HepG2 (cell line): ENCODE data around the gene FSD2. TPM values are rescaled to one million over a fixed set of nuclear protein-coding genes. Genes with fewer than 3 reads are reported as not detected.

Experiments used
- FOXM1 ChIP-seq: sonication (generic); formaldehyde crosslinking; IDR thresholded peaks from 2 replicates; pipeline ENCODE4 v1.5.0; 2020; ENCODE audit warnings: missing genetic modification reagents
- JUNB ChIP-seq: sonication (generic); formaldehyde crosslinking; IDR thresholded peaks from 2 replicates; pipeline ENCODE4 v1.8.0; 2022; ENCODE audit warnings: missing genetic modification reagents, mild to moderate bottlenecking, borderline replicate concordance
- KDM1A ChIP-seq: IDR thresholded peaks from 2 replicates; pipeline ENCODE4 v1.6.1; 2016; ENCODE audit warnings: missing compliant biosample characterization
- MEIS2 ChIP-seq: sonication (generic); formaldehyde crosslinking; IDR thresholded peaks from 2 replicates; pipeline ENCODE4 v1.9.0; 2021; ENCODE audit warnings: mild to moderate bottlenecking, missing genetic modification reagents
- MZF1 ChIP-seq: sonication (generic); formaldehyde crosslinking; IDR thresholded peaks from 2 replicates; pipeline ENCODE4 v1.8.1; 2023; ENCODE audit warnings: mild to moderate bottlenecking, missing genetic modification reagents, borderline replicate concordance
- POLR2G ChIP-seq: fragments of 200-400 bp; formaldehyde crosslinking; IDR thresholded peaks from 2 replicates; pipeline ENCODE4 v1.6.1; 2018; ENCODE audit warnings: mild to moderate bottlenecking, low read depth, low read length, moderate library complexity
- RCOR2 ChIP-seq: IDR thresholded peaks from 2 replicates; pipeline ENCODE4 v1.6.1; 2016; ENCODE audit warnings: missing biosample characterization, missing genetic modification reagents
- REXO4 ChIP-seq: sonication (generic); formaldehyde crosslinking; IDR thresholded peaks from 2 replicates; pipeline ENCODE4 v1.8.0; 2022; ENCODE audit warnings: missing genetic modification reagents, mild to moderate bottlenecking, borderline replicate concordance
- SALL2 ChIP-seq: sonication (generic); formaldehyde crosslinking; IDR thresholded peaks from 2 replicates; pipeline ENCODE4 v1.8.1; 2023; ENCODE audit warnings: mild to moderate bottlenecking, missing genetic modification reagents, inconsistent platforms
- THYN1 ChIP-seq: sonication (generic); formaldehyde crosslinking; IDR thresholded peaks from 2 replicates; pipeline ENCODE4 v1.8.1; 2023; ENCODE audit warnings: low read depth, mild to moderate bottlenecking, moderate library complexity, missing genetic modification reagents, borderline replicate concordance
- ZIK1 ChIP-seq: sonication (generic); formaldehyde crosslinking; IDR thresholded peaks from 2 replicates; pipeline ENCODE4 v1.5.0; 2020; ENCODE audit warnings: mild to moderate bottlenecking, low read depth, missing genetic modification reagents, borderline replicate concordance
- ZMYM3 ChIP-seq: sonication (generic); formaldehyde crosslinking; IDR thresholded peaks from 2 replicates; pipeline ENCODE4 v1.5.1; 2020; ENCODE audit warnings: mild to moderate bottlenecking, missing genetic modification reagents
- ZNF546 ChIP-seq: sonication (generic); formaldehyde crosslinking; conservative IDR thresholded peaks from 2 replicates; pipeline ENCODE4 v1.8.1; 2023; ENCODE audit warnings: mild to moderate bottlenecking, missing genetic modification reagents
- ZNF569 ChIP-seq: sonication (generic); formaldehyde crosslinking; IDR thresholded peaks from 2 replicates; pipeline ENCODE4 v1.5.0; 2020; ENCODE audit warnings: mild to moderate bottlenecking, missing genetic modification reagents, moderate library complexity, borderline replicate concordance
- ZNF780A ChIP-seq: sonication (generic); formaldehyde crosslinking; IDR thresholded peaks from 2 replicates; pipeline ENCODE4 v1.8.0; 2022; ENCODE audit warnings: mild to moderate bottlenecking, missing genetic modification reagents, moderate library complexity
- ZSCAN21 ChIP-seq: sonication (generic); formaldehyde crosslinking; IDR thresholded peaks from 2 replicates; pipeline ENCODE4 v1.8.0; 2022; ENCODE audit warnings: mild to moderate bottlenecking, missing genetic modification reagents, moderate library complexity, borderline replicate concordance
- ZSCAN30 ChIP-seq: sonication (generic); formaldehyde crosslinking; IDR thresholded peaks from 2 replicates; pipeline ENCODE4 v1.5.0; 2020; ENCODE audit warnings: mild to moderate bottlenecking, missing genetic modification reagents
- polyA plus RNA-seq, 8 experiments: library from polyadenylated mRNA; depleted of rRNA in 3 of 8; stranded (reverse) in 7 of 8; unstranded in 1 of 8; fragments of >200 nt; fragmentation: Illumina TruSeq in 4 of 8; extraction: Trizol in 4 of 8; gene quantifications; 2 replicates each; pipeline versions ENCODE4 v1.2.1 to v1.2.3, GENCODE V29; 2011 to 2016; ENCODE audit warnings: low read depth in 4 of 8, missing spikeins in 1 of 8, mixed read lengths in 1 of 8; ENCODE audit not compliant: insufficient read depth in 1 of 8
- total RNA-seq, 5 experiments: library from RNA; depleted of rRNA; stranded (reverse); fragments of >200 nt; fragmentation: Illumina TruSeq; extraction: Trizol; gene quantifications; 2 replicates each; pipeline ENCODE4 v1.2.3, GENCODE V29; 2016; ENCODE audit warnings: low read depth in 1 of 5
- TF ChIP-seq, protein P1 (sequence below): sonication (generic); formaldehyde crosslinking; IDR thresholded peaks from 2 replicates; pipeline ENCODE4 v1.5.0; 2020; ENCODE audit warnings: missing genetic modification reagents
- TF ChIP-seq, protein P2 (sequence below): conservative IDR thresholded peaks from 2 replicates; pipeline ENCODE4 v1.6.1; 2018; ENCODE audit warnings: missing genetic modification reagents
- TF ChIP-seq, protein P3 (sequence below): sonication (generic); formaldehyde crosslinking; IDR thresholded peaks from one replicate; pipeline ENCODE4 v1.5.1; 2020; ENCODE audit warnings: mild to moderate bottlenecking, missing genetic modification reagents; ENCODE audit errors: not compliant biosample characterization

The FSD2 gene
- total and polyA plus RNA-seq, 2 of the 13 experiments (the other 11 are each of a cell fraction or from before 2014, with no cell fraction given) = not detected

DNA sequence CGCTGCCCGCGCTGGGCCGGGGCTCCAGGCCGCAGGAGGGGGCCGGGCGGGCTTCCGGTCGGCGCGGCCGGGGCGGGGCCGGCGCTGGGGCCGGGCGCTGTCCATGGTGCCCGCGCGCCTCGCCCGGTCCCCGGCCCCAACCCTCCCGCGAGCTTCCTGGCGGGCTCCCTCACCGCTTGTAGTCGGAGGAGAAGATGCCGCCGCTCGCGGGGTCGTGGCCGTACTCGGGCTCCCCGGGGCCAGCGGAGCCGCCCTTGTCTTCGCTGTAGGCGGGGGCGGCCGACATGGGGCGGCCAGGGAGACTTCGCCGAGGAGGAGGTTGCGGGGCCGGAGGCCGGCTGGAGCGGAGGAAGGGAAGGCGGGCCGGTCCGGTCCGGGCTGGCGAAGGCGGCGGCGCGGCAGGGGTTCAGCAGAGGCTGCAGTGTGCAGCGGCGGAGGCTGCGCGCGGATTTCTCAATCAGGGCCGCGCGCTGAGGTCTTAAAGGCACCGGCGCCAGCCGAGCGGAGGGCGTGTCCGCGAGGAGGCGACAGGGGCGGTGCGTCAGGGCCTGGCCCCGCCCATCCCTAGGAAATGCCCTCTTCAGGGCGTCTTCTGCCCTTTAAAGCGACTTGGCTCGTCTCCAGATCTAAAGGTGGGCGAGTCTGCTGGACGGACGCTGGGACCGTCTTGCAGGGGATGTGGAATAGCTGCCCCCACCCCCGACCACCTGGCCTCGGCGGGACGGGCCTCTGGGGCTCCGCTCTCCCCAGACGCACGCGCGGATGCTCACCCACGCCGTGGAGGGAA is 96.3 kb downstream of the FSD2 start, which contains the start of gene AP3B2 (continued):
- no peak for TF ChIP-seq JUNB (CRISPR knock-in tag)
- TF ChIP-seq MZF1 (CRISPR knock-in tag) = no peak
- TF ChIP-seq MEIS2 (CRISPR knock-in tag) = peak; percentile 91
- no peak for TF ChIP-seq SALL2 (CRISPR knock-in tag)
- no peak for TF ChIP-seq POLR2G
- TF ChIP-seq ZSCAN21 (CRISPR knock-in tag) = peak; percentile 48; the same call in 1 of the 2 replicates
- TF ChIP-seq RCOR2 (CRISPR knock-in tag) = no peak
- no peak for TF ChIP-seq ZNF780A (CRISPR knock-in tag)
- TF ChIP-seq, protein P1, sequence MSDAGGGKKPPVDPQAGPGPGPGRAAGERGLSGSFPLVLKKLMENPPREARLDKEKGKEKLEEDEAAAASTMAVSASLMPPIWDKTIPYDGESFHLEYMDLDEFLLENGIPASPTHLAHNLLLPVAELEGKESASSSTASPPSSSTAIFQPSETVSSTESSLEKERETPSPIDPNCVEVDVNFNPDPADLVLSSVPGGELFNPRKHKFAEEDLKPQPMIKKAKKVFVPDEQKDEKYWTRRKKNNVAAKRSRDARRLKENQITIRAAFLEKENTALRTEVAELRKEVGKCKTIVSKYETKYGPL (CRISPR knock-in tag) = no peak
- no peak for TF ChIP-seq ZIK1 (CRISPR knock-in tag)
- no peak for TF ChIP-seq FOXM1 (CRISPR knock-in tag)
- no peak; the same call in 1 of the 2 replicates for TF ChIP-seq ZNF546 (CRISPR knock-in tag)
- TF ChIP-seq, protein P2, sequence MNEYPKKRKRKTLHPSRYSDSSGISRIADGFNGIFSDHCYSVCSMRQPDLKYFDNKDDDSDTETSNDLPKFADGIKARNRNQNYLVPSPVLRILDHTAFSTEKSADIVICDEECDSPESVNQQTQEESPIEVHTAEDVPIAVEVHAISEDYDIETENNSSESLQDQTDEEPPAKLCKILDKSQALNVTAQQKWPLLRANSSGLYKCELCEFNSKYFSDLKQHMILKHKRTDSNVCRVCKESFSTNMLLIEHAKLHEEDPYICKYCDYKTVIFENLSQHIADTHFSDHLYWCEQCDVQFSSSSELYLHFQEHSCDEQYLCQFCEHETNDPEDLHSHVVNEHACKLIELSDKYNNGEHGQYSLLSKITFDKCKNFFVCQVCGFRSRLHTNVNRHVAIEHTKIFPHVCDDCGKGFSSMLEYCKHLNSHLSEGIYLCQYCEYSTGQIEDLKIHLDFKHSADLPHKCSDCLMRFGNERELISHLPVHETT (CRISPR knock-in tag) = no peak
- TF ChIP-seq, protein P3, sequence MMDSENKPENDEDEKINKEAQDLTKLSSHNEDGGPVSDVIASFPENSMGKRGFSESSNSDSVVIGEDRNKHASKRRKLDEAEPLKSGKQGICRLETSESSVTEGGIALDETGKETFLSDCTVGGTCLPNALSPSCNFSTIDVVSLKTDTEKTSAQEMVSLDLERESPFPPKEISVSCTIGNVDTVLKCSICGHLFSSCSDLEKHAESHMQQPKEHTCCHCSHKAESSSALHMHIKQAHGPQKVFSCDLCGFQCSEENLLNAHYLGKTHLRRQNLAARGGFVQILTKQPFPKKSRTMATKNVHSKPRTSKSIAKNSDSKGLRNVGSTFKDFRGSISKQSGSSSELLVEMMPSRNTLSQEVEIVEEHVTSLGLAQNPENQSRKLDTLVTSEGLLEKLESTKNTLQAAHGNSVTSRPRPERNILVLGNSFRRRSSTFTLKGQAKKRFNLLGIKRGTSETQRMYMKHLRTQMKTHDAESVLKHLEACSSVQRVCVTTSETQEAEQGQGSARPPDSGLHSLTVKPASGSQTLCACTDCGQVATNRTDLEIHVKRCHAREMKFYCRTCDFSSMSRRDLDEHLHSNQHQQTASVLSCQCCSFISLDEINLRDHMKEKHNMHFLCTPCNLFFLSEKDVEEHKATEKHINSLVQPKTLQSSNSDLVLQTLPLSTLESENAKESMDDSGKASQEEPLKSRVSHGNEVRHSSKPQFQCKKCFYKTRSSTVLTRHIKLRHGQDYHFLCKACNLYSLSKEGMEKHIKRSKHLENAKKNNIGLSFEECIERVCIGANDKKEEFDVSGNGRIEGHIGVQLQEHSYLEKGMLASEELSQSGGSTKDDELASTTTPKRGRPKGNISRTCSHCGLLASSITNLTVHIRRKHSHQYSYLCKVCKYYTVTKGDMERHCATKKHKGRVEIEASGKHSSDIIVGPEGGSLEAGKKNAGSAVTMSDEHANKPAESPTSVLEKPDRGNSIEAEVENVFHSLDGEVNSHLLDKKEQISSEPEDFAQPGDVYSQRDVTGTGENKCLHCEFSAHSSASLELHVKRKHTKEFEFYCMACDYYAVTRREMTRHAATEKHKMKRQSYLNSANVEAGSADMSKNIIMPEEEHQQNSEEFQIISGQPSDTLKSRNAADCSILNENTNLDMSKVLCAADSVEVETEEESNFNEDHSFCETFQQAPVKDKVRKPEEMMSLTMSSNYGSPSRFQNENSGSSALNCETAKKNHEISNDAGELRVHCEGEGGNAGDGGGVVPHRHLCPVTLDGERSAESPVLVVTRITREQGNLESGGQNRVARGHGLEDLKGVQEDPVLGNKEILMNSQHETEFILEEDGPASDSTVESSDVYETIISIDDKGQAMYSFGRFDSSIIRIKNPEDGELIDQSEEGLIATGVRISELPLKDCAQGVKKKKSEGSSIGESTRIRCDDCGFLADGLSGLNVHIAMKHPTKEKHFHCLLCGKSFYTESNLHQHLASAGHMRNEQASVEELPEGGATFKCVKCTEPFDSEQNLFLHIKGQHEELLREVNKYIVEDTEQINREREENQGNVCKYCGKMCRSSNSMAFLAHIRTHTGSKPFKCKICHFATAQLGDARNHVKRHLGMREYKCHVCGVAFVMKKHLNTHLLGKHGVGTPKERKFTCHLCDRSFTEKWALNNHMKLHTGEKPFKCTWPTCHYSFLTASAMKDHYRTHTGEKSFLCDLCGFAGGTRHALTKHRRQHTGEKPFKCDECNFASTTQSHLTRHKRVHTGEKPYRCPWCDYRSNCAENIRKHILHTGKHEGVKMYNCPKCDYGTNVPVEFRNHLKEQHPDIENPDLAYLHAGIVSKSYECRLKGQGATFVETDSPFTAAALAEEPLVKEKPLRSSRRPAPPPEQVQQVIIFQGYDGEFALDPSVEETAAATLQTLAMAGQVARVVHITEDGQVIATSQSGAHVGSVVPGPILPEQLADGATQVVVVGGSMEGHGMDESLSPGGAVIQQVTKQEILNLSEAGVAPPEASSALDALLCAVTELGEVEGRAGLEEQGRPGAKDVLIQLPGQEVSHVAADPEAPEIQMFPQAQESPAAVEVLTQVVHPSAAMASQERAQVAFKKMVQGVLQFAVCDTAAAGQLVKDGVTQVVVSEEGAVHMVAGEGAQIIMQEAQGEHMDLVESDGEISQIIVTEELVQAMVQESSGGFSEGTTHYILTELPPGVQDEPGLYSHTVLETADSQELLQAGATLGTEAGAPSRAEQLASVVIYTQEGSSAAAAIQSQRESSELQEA = no peak
- no peak for TF ChIP-seq ZNF569 (CRISPR knock-in tag)
- 0 out of 2 replicates have a peak, but pooled peaks have one; percentile 11 for TF ChIP-seq REXO4
- TF ChIP-seq THYN1 = no peak
- TF ChIP-seq KDM1A (CRISPR knock-in tag) = no peak
- TF ChIP-seq ZMYM3 (CRISPR knock-in tag) = no peak
- TF ChIP-seq ZSCAN30 (CRISPR knock-in tag) = no peak
